Esophagus squamous epithelium (tissue), 5 donors: Measurements from ENCODE around the gene BACH2. TPM values are rescaled to one million over a fixed set of nuclear protein-coding genes. Genes with fewer than 3 reads are reported as not detected.

Source experiments
- DNase-seq: peaks from one replicate; lab custom pipeline; 2025; lab: John Stamatoyannopoulos, UW
- H3K27ac ChIP-seq, 4 donors: fragments of 200-600 bp; sonication (generic); one replicate each; pipeline ENCODE4 v1.5.1; 2016 to 2019; ENCODE audit warnings: mild to moderate bottlenecking in 1 of 4
- H3K27me3 ChIP-seq, 4 donors: fragments of 200-600 bp; sonication (generic); 1 replicate in 3 of 4; 2 replicates in 1 of 4; pipeline versions ENCODE4 v1.5.1 to v1.6.0; 2017 to 2021; ENCODE audit warnings: antibody characterized with exemption in 1 of 4
- H3K36me3 ChIP-seq, 3 donors: fragments of 200-600 bp; sonication (generic); one replicate each; pipeline ENCODE4 v1.5.1; 2016 to 2019
- H3K4me1 ChIP-seq, 3 donors: fragments of 200-600 bp; sonication (generic); one replicate each; pipeline ENCODE4 v1.5.1; 2017 to 2019
- H3K4me3 ChIP-seq, 4 donors: fragments of 200-600 bp; sonication (generic); 1 replicate in 3 of 4; 2 replicates in 1 of 4; pipeline ENCODE4 v1.5.1; 2016 to 2019; ENCODE audit warnings: mild to moderate bottlenecking in 2 of 4, moderate library complexity in 1 of 4
- H3K9me3 ChIP-seq, 3 donors: fragments of 200-600 bp; sonication (generic); one replicate each; pipeline ENCODE4 v1.5.1; 2016 to 2019
- POLR2A ChIP-seq, 4 donors: fragments of 450-650 bp; IDR thresholded peaks; one replicate each; pipeline ENCODE4 v1.6.1; 2017; ENCODE audit warnings: antibody characterized with exemption in 4 of 4, mild to moderate bottlenecking in 4 of 4, moderate library complexity in 3 of 4
- WGBS, 2 donors: methylation state at CpG; one replicate each; pipeline ENCODE4 v1.1.5; 2018; 5-methylcytosine and 5-hydroxymethylcytosine counted together
- intact Hi-C: fragments of 100-400 bp; cut with DNase I; formaldehyde crosslinking; loops from one replicate; pipeline ENCODE4 v1.15.0; 2022
- total RNA-seq, 4 donors: library from RNA; depleted of rRNA; stranded (reverse); fragments of >200 nt; gene quantifications; one replicate each; pipeline ENCODE4 v1.1.0, GENCODE V29; 2016
- TF ChIP-seq, protein P1 (sequence below), 6 experiments: fragments of 450-650 bp in 4 of 6; fragments of 200-600 bp in 2 of 6; sonication (generic) in 2 of 6; IDR thresholded peaks; one replicate each; pipeline ENCODE4 v1.5.1; 2016 to 2019; ENCODE audit warnings: antibody characterized with exemption in 6 of 6, mild to moderate bottlenecking in 4 of 6, moderate library complexity in 4 of 6
- donor health status: DM: yes; HTN: yes; CAD: no.

The BACH2 gene
- total RNA-seq, 4 donors from 2014 or later, result 0.22 to 6.1 (median 0.66) TPM

DNA sequence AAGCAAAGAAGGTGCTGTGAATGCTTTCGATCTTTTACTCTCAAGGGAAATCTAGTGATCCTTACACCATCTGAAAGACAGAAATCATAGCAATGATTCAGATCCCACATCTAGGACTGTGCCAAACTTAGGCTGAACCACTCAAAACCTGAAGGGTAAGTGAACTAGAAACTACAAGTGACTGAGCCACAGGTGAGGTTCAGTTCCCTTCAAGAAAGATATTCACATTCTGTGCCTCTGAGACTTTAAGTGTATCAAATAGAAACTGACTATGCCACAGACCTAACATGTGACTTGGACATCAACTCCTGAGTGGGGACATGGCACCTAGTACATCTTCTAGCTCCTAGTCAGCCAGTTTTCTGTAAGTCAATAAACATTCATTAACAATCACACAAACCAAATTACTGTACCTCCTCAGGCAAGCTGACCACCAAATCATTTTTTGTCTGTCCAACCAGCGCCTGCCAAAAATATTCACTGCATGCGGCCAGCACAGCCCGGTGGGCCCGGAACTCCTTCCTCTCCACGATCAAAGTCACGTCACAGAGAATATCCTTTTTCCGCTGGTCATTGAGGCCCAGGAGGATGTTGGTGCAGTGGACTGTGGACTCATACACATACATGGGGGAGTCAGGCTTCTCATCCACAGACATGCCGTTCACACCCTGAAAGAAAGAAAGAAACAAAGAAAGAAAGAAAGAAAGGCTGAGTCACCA, 288.3 kb downstream of the BACH2 start:
- no peak for TF ChIP-seq POLR2A (IDR thresholded peaks at IDR 0.05)
- TF ChIP-seq, protein P1, sequence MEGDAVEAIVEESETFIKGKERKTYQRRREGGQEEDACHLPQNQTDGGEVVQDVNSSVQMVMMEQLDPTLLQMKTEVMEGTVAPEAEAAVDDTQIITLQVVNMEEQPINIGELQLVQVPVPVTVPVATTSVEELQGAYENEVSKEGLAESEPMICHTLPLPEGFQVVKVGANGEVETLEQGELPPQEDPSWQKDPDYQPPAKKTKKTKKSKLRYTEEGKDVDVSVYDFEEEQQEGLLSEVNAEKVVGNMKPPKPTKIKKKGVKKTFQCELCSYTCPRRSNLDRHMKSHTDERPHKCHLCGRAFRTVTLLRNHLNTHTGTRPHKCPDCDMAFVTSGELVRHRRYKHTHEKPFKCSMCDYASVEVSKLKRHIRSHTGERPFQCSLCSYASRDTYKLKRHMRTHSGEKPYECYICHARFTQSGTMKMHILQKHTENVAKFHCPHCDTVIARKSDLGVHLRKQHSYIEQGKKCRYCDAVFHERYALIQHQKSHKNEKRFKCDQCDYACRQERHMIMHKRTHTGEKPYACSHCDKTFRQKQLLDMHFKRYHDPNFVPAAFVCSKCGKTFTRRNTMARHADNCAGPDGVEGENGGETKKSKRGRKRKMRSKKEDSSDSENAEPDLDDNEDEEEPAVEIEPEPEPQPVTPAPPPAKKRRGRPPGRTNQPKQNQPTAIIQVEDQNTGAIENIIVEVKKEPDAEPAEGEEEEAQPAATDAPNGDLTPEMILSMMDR (IDR thresholded peaks at IDR 0.05), result no peak
- 68 to 75% methylated on average over 5 to 9 of the region's 9 CpGs for WGBS, 2 donors
- DNase-seq, result no peak
- Histone ChIP-seq H3K36me3 (no peaks in the 10 kb centered on the region), H3K9me3 (no peaks in the 10 kb centered on the region), H3K27ac (no peak overlapping the region), H3K4me3 (no peak overlapping the region), H3K4me1 (no peaks in the 10 kb centered on the region), H3K27me3 (no peaks in the 10 kb centered on the region)
- intact Hi-C loops, result no loop called here

DNA sequence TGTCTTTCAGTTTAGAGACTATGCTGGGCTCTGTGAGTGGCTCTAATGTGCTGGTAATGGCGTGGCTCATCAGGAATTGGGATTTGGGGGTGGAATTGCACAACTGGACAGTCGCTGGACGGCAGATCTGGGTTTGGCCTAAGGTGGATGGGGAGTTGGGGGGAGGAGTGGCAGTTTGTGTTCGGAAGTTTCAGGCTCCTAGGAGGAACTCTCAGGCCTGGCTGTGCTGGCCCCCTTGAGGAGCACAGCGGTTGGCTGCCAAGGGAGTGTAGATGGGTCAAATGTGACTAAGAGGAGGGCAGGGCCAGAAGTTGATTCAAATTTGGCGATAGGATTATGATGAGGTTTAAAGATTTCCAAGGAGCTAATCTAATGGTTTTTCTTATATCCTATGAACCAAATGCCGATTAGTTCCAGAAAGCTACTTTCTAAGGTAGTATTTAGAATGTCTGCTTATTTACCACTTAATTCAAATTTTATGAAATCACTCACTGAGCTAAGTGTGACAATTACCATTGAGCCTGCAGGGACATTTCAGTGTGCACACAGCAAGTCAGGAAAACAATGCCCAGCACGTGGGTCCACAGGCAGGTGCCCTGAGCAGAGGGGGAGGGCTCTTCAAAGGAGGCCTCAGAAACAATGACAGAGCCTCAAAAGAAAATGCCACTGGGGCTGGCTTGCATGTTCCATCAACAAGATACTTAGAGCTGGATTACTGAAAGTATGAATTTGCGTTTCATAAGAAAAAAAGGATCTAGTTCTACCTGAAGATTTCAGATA, 291.4 kb downstream of the BACH2 start:
- no peaks in the 10 kb centered on the region for H3K36me3 ChIP-seq
- no peak overlapping the region for H3K4me3 ChIP-seq
- H3K27me3 ChIP-seq, result no peaks in the 10 kb centered on the region
- DNase-seq, result no peak
- H3K9me3 ChIP-seq, result no peaks in the 10 kb centered on the region
- peaks cover 0 to 6% (median 0%) of the 10 kb centered on the region in 3 donors for H3K4me1 ChIP-seq
- TF ChIP-seq, protein P1 (IDR thresholded peaks at IDR 0.05), result no peak
- no peak for TF ChIP-seq POLR2A (IDR thresholded peaks at IDR 0.05)
- intact Hi-C loops, result no loop called here
- 78 to 91% methylated on average over 7 to 8 of the region's 9 CpGs for WGBS, 2 donors
- H3K27ac ChIP-seq, result no peak overlapping the region

DNA sequence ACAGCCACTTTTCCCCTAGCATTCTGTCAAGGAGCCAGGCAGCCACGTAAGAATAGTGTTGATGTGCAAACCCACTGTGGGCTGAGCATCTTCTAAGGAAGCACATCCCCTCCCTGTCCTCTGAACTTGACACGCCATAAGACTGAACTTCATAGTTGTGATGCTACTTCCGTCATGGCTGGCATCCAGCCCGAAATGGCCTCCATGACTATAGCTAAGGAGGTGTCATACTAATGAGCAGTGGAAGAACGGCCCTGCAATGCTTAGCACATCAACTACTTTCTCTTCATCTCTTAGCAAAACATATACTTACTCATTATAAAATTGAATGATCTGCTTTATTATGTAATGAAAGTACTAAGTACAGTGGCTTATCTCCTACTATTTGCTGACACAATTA, 292.1 kb downstream of the BACH2 start:
- no peak for TF ChIP-seq POLR2A (IDR thresholded peaks at IDR 0.05)
- TF ChIP-seq, protein P1 (IDR thresholded peaks at IDR 0.05), result no peak
- Histone ChIP-seq H3K27me3 (no peaks in the 10 kb centered on the region), H3K36me3 (no peaks in the 10 kb centered on the region), H3K4me3 (no peak overlapping the region), H3K9me3 (no peaks in the 10 kb centered on the region), H3K27ac (no peak overlapping the region), H3K4me1 (peaks cover 0 to 13% (median 0%) of the 10 kb centered on the region in 3 donors)
- DNase-seq, result no peak
- intact Hi-C loops, result no loop called here
- WGBS, 2 donors, result 90 to 92% methylated on average over 5 of the region's 5 CpGs

DNA sequence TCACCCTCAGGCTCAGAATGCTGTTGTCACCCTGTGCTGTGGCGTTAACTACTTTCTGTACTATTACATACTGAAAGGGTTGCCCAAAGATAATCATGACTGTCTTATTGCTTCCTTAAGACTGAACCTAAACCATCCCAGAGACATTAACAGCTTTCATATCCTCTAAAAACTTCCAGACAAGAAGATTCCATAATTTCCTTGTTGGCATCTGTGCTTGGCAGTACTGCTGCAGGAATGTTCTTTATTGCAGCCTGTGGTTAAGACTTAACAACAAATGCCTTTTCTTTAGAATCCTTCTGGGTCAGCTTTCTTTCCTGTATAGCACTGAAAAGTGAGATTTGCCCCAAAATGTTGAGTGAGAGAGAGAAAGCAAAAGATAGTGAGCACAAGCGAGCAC, 292.7 kb downstream of the BACH2 start:
- no peaks in the 10 kb centered on the region for H3K9me3 ChIP-seq
- no peaks in the 10 kb centered on the region for H3K27me3 ChIP-seq
- WGBS, 2 donors, result 96 to 100% methylated on average over 2 of the region's 2 CpGs
- H3K4me1 ChIP-seq, result peaks cover 2 to 19% (median 3%) of the 10 kb centered on the region in 3 donors
- H3K4me3 ChIP-seq, result no peak overlapping the region
- H3K27ac ChIP-seq, result no peak overlapping the region
- DNase-seq, result no peak
- TF ChIP-seq, protein P1 (IDR thresholded peaks at IDR 0.05), result no peak
- TF ChIP-seq POLR2A (IDR thresholded peaks at IDR 0.05), result no peak
- H3K36me3 ChIP-seq, result no peaks in the 10 kb centered on the region
- intact Hi-C loops, result no loop called here
